ENCODE measurements around the gene ERGIC1.

DNA sequence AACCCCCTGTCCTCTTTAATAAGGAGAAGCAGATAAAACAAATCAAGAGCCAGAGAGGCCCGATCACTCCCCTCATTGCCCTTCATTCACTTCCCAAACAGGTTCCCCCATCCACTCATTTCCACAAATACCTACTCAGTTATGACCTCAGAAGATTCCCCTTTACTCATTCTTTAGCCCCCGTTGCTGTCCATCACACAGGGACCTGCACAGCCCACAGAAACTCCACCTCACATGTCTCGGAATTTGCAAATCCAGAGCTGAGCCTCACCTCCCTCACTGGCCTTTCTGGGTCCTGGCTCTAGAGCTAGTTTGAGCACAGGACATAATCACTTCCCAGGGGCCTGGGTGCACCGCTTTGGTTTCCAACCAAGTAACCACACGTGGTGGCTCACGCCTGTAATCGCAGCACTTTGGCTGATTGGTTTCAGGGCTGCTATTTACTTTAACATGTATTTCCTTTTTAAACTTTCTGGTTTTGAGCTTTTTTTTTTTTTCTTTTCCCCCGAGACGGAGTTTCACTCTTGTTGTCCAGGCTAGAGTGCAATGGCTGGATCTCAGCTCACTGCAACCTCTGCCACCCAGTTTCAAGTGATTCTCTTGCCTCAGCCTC, 167.3 kb downstream of the ERGIC1 start:
- TF ChIP-seq, protein P1, sequence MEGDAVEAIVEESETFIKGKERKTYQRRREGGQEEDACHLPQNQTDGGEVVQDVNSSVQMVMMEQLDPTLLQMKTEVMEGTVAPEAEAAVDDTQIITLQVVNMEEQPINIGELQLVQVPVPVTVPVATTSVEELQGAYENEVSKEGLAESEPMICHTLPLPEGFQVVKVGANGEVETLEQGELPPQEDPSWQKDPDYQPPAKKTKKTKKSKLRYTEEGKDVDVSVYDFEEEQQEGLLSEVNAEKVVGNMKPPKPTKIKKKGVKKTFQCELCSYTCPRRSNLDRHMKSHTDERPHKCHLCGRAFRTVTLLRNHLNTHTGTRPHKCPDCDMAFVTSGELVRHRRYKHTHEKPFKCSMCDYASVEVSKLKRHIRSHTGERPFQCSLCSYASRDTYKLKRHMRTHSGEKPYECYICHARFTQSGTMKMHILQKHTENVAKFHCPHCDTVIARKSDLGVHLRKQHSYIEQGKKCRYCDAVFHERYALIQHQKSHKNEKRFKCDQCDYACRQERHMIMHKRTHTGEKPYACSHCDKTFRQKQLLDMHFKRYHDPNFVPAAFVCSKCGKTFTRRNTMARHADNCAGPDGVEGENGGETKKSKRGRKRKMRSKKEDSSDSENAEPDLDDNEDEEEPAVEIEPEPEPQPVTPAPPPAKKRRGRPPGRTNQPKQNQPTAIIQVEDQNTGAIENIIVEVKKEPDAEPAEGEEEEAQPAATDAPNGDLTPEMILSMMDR (IDR thresholded peaks at IDR 0.05) = no peak
- no peak for TF ChIP-seq POLR2A (IDR thresholded peaks at IDR 0.05)

All from body of pancreas (tissue), 4 donors.